ENCODE data around the gene COL23A1.

DNA sequence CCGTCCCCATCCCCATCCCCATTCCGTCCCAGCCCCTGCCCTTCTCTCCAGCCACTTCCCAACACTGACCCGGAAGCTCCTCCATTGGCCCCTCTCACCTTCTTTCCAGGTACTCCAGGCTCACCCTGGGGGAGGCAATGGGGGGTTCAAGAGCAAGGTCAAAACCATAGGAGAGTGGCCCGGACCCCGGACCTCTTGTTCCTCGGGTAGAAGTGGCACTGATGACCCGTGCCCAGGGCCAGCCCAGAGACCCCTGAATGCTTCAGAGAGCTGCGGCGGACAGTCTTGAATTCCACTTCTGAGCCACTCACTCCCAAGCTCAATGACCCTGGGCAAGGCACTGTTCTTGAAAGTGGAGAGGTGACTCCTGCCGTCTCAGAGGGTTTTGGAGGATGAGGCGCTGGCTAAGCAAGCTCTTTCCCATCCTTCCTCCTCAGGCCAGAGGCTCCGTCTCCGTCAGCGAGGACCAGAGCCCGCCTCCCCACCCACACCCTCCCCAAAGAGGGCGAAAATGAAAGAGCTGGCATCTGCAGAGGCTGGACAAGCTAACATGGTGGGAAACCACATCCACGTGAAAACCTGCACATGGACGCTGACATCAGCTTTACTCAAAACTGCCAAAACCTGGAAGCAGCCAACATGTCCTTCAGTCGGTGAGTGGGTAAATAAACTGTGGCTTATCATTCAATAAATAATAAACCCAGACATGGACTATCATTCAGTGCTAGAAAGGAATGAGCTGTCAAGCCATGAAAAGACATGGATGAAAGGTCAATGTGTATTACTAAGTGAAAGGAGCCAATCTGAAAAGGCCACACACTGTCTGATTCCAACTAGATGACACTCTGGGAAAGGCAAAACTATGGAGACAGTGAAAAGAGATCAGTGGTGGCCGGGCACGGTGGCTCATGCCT is 330.3 kb downstream of the COL23A1 start:
- TF ChIP-seq POLR2A (IDR thresholded peaks at IDR 0.05; ENCODE audit: low read length) (no peak), GATA1 (IDR thresholded peaks at IDR 0.05; ENCODE audit: low read depth, low read length) (no peak)
